Measurements from ENCODE around the gene FBXO36.

DNA sequence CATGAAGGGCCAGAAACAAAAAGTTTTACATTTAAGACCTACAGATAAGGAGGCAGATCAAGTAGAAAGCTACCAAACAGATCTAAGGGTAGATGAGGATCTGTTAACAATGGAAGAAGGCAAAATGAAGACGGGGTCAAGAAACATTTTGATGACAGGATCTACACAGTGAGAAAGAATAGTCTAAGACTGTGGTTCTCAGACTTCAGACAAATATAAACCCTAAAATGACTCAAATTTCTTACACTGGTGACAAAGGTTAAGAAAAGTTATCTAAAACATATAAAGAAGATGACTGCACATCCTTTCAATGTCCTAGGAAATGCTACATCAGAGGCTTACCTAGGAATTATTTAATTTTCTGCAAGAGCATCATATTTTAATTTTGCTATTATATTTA is 34.9 kb upstream of the FBXO36 start:
- no peak for TF ChIP-seq GATA2 (IDR thresholded peaks at IDR 0.05; ENCODE audit: insufficient read depth, insufficient read length, low read depth, low read length)
- TF ChIP-seq CTCF (IDR thresholded peaks at IDR 0.05; ENCODE audit: extremely low read depth in 1 of 2, insufficient read depth in 1 of 2, low read depth in 1 of 2, low read length in 2 of 2): no peak
- no peak for TF ChIP-seq POLR2A (IDR thresholded peaks at IDR 0.05; ENCODE audit: low read depth, low read length)
- TF ChIP-seq EZH2 (IDR thresholded peaks at IDR 0.05; ENCODE audit: borderline replicate concordance, low read depth, low read length, severe bottlenecking): no peak
